Inflammatory macrophage treated with lipopolysaccharide for 4 hours (primary cell): ENCODE data around the gene CMBL.
"Not testable (repeated sequence)": the region's sequence is repeated elsewhere in the genome, so short reads cannot be mapped to it uniquely, and the experiment has no call there.

Experiments
- DNase-seq: peaks from one replicate; pipeline ENCODE4 v3.0.0-alpha.2; 2020

The CMBL gene

DNA sequence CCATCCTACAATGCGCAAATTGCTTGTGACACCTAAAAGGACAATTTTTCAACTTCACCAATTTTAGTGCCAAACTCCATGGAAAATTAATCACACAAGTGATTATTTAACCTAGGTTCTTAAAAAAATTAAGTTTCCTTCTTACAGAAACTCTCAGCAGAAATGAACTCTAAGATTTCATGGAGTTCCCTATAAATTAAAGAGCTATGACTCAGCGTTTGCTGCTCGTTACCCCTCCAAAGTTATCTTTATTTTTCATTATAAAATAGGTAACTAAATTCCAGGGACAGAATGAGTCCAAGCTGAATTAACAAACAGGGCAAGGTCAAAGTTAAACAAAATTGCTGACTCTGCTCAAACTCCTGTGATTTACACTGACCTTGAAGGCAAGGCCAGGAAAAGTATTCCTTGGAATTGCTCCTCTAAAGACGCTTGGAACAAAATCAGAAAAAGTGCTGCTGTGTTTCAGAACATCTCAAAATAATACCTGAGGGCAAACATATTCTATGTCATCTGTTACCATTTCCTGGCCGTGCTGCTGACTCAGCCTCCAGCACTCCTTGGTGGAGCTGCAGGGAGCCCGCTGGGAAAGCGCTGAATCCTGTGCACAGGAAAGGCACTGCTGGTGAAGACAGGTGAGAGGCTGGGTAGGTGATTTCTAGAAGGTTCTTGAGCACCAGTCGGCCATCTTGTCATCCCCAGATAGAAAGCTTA lies 2.5 kb upstream of the CMBL start:
- DNase-seq, result no peak

- DNase-seq, result no peak
Measured at GRCh38 chr5:10308844-10309243, 1.1 kb upstream of the CMBL start.

- DNase-seq, result no peak
Measured at GRCh38 chr5:10306806-10307205, 896 bp downstream of the CMBL start.

GRCh38 chr5:10306114-10306513 lies 1.6 kb downstream of the CMBL start:
- no peak for DNase-seq

DNA sequence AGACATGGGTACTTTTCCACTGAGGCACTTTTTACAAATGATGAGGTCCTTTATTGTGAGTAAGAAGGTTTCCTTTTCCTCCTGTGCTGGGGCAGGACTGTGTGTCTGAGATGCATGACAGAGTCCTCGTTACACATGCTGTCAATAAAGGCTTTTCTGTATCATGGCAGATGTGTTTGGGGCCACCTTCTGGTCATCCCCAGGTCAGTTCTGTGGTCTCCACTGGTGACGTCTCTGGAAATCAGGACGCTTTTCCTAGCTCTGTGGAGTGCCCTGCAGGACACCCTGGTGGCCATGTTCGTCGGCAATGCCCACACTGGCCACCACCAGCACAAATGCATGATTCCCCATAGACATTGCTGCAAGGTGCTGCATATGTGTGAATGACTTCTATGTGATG lies 2.8 kb downstream of the CMBL start:
- DNase-seq, result no peak

- no peak for DNase-seq
Measured at GRCh38 chr5:10303699-10304170, 4.0 kb downstream of the CMBL start.

DNA sequence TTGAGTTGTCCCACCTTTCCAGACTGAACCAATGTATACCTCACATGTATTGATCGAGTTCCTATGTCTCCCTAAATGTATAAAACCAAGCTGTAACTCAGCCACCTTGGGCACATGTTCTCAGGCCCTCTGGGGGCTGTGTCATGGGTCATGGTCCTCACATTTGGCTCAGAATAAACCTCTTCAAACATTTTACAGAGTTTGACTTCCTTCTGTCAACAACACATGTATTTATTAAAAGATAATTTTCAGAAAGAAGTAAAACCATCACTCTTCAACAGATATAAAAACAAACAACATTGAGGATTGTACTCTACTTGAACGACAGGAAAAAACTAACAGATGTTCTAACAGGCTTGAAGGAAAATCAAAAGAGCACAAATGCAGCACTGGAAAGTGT lies 4.5 kb downstream of the CMBL start:
- no peak for DNase-seq

DNA sequence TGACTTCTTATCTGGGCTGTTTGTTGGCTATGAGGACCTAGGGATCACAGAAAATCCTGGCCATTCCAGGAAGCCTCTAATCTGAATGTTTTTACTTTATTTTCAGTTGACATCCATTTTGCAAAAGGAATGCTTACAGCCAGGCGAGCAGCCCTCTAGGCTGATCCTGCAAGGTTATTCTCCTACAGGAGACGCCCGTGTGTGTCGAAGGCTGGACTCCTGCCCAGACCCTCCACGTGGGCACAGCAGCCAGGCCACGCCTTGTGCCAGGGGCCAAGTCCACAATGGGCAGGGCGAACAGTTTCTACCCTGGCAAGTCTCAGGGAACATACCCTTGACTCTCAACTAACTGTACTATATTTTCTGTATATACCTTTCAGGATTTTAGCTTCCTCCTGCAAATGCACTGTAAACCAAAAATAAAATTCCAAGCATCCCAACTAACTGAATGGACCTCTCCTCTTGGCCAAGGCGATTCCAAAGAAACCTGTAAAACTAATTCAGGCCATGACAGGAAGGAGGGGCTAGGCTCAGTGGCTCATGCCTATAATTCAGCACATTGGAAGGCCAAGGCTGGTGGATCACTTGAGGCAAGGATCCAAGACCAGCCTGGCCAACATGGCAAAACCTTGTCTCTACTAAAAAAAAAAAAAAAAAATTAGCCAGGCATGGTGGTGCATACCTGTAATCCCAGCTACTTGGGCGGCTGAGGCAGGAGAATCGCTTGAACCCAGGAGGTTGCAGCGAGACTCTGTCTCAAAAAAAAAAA lies 5.7 kb downstream of the CMBL start:
- no peak for DNase-seq

GRCh38 chr5:10301266-10301665 lies 6.4 kb downstream of the CMBL start:
- no peak for DNase-seq

- no peak for DNase-seq
Measured at GRCh38 chr5:10300246-10300645, 7.5 kb downstream of the CMBL start.

- no peak for DNase-seq
Measured at GRCh38 chr5:10297646-10298204, 10.0 kb downstream of the CMBL start.

DNA sequence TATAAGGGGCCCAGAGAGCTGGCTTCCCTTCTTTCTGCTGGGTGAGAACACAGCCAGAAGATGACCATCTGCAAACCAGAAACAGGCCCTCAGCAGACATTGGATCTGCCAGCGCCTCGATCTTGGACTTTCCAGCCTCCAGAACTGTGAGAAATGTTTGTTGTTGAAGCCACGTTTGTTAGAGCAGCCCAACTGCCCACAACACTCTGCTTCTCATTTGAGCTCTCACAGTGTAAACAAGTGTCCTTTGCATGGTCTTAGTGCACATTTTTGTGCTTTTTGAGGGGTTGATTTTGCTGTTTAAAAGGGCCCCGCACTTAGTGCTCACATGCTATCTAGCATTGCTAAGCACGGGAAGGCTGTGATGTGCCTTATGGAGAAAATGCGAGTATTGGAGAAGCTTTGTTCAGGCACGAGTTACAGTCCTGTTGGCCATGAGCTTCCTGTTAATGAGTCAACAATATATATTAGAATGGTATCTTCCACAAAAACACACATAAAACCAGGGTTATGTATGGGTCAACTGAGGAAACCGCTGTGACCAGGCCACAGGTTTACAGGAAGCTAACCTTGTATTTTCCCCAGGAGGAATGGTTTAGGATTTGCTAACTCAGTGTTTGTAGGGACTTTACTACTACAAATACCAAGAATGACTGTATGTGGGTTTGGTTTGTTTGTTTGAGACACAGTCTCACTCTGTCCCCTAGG lies 11.9 kb downstream of the CMBL start:
- no peak for DNase-seq

DNA sequence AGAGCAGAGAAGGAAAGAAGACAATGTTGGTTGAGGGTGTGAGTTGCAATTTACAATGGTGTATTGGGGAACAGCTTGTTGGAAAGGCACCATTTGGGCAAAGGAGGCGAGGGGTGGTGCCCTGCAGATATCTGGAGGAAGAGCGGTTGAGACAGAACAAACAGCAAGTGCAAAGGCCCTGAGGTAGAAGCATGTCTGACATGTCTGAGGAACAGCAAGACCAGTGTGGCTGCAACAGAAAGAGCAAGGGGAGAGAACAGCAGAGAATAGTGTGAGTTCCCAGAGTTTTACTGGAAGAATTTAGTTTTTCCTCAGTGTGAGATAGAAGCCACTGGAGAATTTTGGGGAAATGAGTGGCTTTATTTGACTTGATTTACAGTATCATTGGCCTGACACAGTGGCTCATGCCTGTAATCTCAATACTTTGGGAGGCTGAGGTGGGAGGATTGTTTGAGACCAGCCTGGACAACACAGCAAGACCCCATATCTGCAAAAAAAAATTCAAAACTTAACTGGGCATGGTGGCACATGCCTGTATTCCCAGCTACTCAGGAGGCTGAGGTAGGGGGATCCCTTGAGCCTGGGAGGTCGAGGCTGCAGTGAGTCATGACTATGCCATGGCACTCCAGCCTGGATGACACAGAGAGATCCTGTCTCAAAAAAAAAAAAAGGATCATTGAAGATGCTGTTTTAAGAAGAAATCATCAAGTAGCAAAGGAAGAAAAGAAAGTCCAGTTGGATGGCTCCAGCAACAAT lies 13.6 kb downstream of the CMBL start:
- DNase-seq, result no peak

- no peak for DNase-seq
Measured at GRCh38 chr5:10291692-10292339, 15.9 kb downstream of the CMBL start.

DNA sequence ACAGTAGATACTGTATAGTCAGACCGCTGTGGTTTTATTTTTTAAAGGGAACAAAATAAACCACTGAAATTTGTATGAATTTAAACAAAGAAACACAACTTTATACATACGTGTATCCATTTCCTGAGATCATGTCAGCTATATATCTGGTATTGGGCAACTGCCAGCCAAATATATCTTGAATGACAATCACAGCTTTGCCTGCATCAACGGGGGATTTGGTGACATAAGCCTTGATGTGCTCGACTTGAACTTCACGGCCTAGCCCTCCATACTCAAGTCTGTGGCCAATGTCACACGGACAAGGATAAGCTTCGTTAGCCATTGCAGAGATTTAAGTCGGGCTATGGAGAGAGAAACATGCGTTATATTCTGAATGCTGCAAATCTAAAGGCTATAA lies 17.3 kb downstream of the CMBL start:
- DNase-seq, result no peak

DNA sequence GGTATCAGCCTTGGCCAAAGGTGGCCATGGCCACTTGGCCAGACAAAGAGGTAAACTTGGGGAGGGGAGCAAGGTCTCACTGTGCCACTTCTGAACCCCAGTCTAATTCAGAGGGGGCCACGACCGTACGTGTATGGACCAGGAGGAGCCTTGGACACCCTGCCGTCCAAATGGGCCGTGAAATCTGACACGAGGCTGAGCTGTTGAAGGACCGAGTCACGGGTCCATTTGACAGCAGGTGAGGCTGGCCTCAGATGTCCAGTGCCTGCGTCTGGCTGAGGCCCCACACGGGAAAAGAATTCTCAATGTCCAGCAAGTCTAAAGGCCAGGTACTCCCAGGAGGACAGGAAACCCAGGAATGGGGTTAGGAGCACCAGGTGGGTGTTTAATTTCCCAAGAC lies 17.7 kb downstream of the CMBL start:
- no peak for DNase-seq

DNA sequence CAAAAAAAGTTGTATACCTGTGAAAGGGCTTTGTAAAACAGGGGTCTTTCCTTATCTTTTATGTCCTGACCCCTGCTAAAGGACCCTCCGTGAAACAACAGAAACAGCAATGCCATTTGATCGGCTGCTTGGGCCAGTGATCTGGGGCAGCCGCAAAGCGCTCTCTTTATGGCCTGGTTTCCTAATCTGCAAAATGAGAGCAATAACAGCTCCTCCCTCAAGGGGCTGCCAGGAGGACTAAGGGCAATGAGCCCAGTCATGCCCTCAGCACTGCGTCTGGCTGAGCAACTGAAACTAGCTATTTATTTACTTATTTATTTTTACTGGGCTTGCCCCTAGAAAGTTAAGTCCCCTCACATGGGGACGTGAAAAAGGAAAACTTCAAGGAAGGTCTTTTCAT lies 18.3 kb downstream of the CMBL start:
- DNase-seq, result no peak

GRCh38 chr5:10288592-10289219 lies 19.0 kb downstream of the CMBL start:
- DNase-seq, result no peak

GRCh38 chr5:10286862-10287227 lies 20.9 kb downstream of the CMBL start:
- no peak for DNase-seq

- DNase-seq, result no peak
Measured at GRCh38 chr5:10286162-10286861, 21.4 kb downstream of the CMBL start.

GRCh38 chr5:10285362-10285761 lies 22.3 kb downstream of the CMBL start:
- DNase-seq, result not testable (repeated sequence)
